DOHH2 (cell line): Measurements from ENCODE around the gene ADAP1.

Experiments
- EZH2phosphoT487 ChIP-seq: fragments of 200-600 bp; sonication (generic); IDR thresholded peaks from 2 replicates; pipeline ENCODE4 v1.6.1; 2017; ENCODE audit warnings: borderline replicate concordance, mild to moderate bottlenecking, antibody characterized with exemption, low read length, moderate library complexity, mixed read lengths
- TF ChIP-seq, protein P1 (sequence below): fragments of 200-600 bp; sonication (generic); IDR thresholded peaks from one replicate; pipeline ENCODE4 v1.5.1; 2014; ENCODE audit warnings: antibody characterized with exemption, mild to moderate bottlenecking, low read depth, low read length; ENCODE audit not compliant: poor library complexity, severe bottlenecking

DNA sequence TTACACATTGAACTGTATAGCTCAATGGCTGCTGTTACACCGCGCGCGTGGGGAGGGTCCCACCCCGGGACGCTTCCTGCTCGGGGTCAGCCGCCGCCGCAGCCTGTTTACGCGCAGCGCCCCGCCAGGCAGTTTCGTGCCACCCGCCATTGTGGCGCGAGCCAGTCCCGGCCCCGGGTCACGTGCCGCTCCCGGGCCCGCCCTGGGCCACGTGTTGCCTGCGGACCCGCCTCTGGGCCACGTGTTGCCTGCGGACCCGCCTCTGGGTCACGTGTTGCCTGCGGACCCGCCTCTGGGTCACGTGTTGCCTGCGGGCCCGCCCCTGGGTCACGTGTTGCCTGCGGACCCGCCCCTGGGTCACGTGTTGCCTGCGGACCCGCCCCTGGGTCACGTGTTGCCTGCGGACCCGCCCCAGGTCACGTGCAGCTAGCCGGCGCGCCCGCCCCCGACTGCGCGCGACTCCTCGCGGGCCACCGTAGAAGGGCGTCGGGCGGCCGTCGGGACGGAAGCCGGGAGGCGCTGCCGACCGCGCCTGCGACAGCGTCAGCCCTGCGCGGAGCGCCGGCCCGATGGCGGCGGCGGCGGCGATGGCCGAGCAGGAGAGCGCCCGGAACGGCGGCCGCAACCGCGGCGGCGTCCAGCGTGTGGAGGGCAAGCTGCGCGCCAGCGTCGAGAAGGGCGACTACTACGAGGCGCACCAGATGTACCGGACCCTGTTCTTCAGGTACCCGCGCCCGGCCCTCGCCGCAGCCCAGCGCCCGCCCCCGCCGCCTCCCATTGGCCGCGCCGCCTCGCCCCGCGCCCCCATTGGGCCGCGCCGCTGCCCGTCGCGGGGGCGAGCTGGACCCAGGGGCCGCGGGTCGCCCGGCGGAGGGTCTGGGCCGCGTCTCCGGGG is 78.2 kb downstream of the ADAP1 start, which contains the start of gene GET4:
- TF ChIP-seq, protein P1, sequence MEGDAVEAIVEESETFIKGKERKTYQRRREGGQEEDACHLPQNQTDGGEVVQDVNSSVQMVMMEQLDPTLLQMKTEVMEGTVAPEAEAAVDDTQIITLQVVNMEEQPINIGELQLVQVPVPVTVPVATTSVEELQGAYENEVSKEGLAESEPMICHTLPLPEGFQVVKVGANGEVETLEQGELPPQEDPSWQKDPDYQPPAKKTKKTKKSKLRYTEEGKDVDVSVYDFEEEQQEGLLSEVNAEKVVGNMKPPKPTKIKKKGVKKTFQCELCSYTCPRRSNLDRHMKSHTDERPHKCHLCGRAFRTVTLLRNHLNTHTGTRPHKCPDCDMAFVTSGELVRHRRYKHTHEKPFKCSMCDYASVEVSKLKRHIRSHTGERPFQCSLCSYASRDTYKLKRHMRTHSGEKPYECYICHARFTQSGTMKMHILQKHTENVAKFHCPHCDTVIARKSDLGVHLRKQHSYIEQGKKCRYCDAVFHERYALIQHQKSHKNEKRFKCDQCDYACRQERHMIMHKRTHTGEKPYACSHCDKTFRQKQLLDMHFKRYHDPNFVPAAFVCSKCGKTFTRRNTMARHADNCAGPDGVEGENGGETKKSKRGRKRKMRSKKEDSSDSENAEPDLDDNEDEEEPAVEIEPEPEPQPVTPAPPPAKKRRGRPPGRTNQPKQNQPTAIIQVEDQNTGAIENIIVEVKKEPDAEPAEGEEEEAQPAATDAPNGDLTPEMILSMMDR = peak; percentile 32
- TF ChIP-seq EZH2phosphoT487 = no peak
